ENCODE results near the gene NTRK3.

Gene NTRK3

GRCh38 chr15:88152672-88153071 lies 103.9 kb downstream of the NTRK3 start:
- no peak for TF ChIP-seq ZNF274 (IDR thresholded peaks at IDR 0.05; ENCODE audit: low read depth, low read length)
- no peak overlapping the region for H3K4me3 ChIP-seq (ENCODE audit: low read length)

GRCh38 chr15:88147760-88148159 lies 108.8 kb downstream of the NTRK3 start:
- TF ChIP-seq ZNF274 (IDR thresholded peaks at IDR 0.05; ENCODE audit: low read depth, low read length) = no peak
- H3K4me3 ChIP-seq (ENCODE audit: low read length) = no peak overlapping the region

- no peak overlapping the region for H3K4me3 ChIP-seq (ENCODE audit: low read length)
- TF ChIP-seq ZNF274 (IDR thresholded peaks at IDR 0.05; ENCODE audit: low read depth, low read length) = no peak
Observed at GRCh38 chr15:88144921-88145653, 111.5 kb downstream of the NTRK3 start.

GRCh38 chr15:88142121-88142520 lies 114.4 kb downstream of the NTRK3 start:
- no peak overlapping the region for H3K4me3 ChIP-seq (ENCODE audit: low read length)
- TF ChIP-seq ZNF274 (IDR thresholded peaks at IDR 0.05; ENCODE audit: low read depth, low read length) = no peak

GRCh38 chr15:88141269-88141889 lies 115.2 kb downstream of the NTRK3 start:
- no peak overlapping the region for H3K4me3 ChIP-seq (ENCODE audit: low read length)
- TF ChIP-seq ZNF274 (IDR thresholded peaks at IDR 0.05; ENCODE audit: low read depth, low read length) = no peak

- H3K4me3 ChIP-seq (ENCODE audit: low read length) = no peak overlapping the region
- TF ChIP-seq ZNF274 (IDR thresholded peaks at IDR 0.05; ENCODE audit: low read depth, low read length) = no peak
Observed at GRCh38 chr15:88140398-88140797, 116.1 kb downstream of the NTRK3 start.

GRCh38 chr15:88139936-88140335 lies 116.6 kb downstream of the NTRK3 start:
- TF ChIP-seq ZNF274 (IDR thresholded peaks at IDR 0.05; ENCODE audit: low read depth, low read length) = no peak
- no peak overlapping the region for H3K4me3 ChIP-seq (ENCODE audit: low read length)

GRCh38 chr15:88133795-88134194 lies 122.7 kb downstream of the NTRK3 start:
- no peak for TF ChIP-seq ZNF274 (IDR thresholded peaks at IDR 0.05; ENCODE audit: low read depth, low read length)
- no peak overlapping the region for H3K4me3 ChIP-seq (ENCODE audit: low read length)

- no peak for TF ChIP-seq ZNF274 (IDR thresholded peaks at IDR 0.05; ENCODE audit: low read depth, low read length)
- H3K4me3 ChIP-seq (ENCODE audit: low read length) = no peak overlapping the region
Observed at GRCh38 chr15:88132499-88132898, 124.0 kb downstream of the NTRK3 start.

- no peak overlapping the region for H3K4me3 ChIP-seq (ENCODE audit: low read length)
- no peak for TF ChIP-seq ZNF274 (IDR thresholded peaks at IDR 0.05; ENCODE audit: low read depth, low read length)
Observed at GRCh38 chr15:88131937-88132336, 124.6 kb downstream of the NTRK3 start.

GRCh38 chr15:88127432-88127790 lies 129.1 kb downstream of the NTRK3 start:
- no peak overlapping the region for H3K4me3 ChIP-seq (ENCODE audit: low read length)
- TF ChIP-seq ZNF274 (IDR thresholded peaks at IDR 0.05; ENCODE audit: low read depth, low read length) = no peak

GRCh38 chr15:88126695-88127431 lies 129.7 kb downstream of the NTRK3 start:
- TF ChIP-seq ZNF274 (IDR thresholded peaks at IDR 0.05; ENCODE audit: low read depth, low read length) = no peak
- H3K4me3 ChIP-seq (ENCODE audit: low read length) = no peak overlapping the region

GRCh38 chr15:88125576-88125975 lies 131.0 kb downstream of the NTRK3 start:
- no peak overlapping the region for H3K4me3 ChIP-seq (ENCODE audit: low read length)
- no peak for TF ChIP-seq ZNF274 (IDR thresholded peaks at IDR 0.05; ENCODE audit: low read depth, low read length)

- TF ChIP-seq ZNF274 (IDR thresholded peaks at IDR 0.05; ENCODE audit: low read depth, low read length) = no peak
- no peak overlapping the region for H3K4me3 ChIP-seq (ENCODE audit: low read length)
Observed at GRCh38 chr15:88124199-88124598, 132.3 kb downstream of the NTRK3 start.

- TF ChIP-seq ZNF274 (IDR thresholded peaks at IDR 0.05; ENCODE audit: low read depth, low read length) = no peak
Observed at GRCh38 chr15:88121968-88122530, 134.5 kb downstream of the NTRK3 start.

More at GRCh38 chr15:88121968-88122530, 134.5 kb downstream of the NTRK3 start:
- H3K4me3 ChIP-seq (ENCODE audit: low read length) = no peak overlapping the region
